Transverse colon (tissue), 3 donors: Measurements from ENCODE around the gene ME3.

Source experiments
- EP300 ChIP-seq: sonication (generic); formaldehyde crosslinking; IDR thresholded peaks from one replicate; pipeline ENCODE4 v1.6.1; 2017; ENCODE audit warnings: antibody characterized with exemption, low read depth
- POLR2A ChIP-seq: fragments of 450-650 bp; IDR thresholded peaks from one replicate; pipeline ENCODE4 v1.6.1; 2016; ENCODE audit warnings: antibody characterized with exemption, mild to moderate bottlenecking, moderate library complexity
- TF ChIP-seq, protein P1 (sequence below), 5 experiments: fragments of 200-600 bp in 3 of 5; fragments of 450-650 bp in 2 of 5; sonication (generic) in 3 of 5; IDR thresholded peaks; 1 replicate in 2 of 5; 2 replicates in 3 of 5; pipeline ENCODE4 v1.5.1; 2016 to 2017; ENCODE audit warnings: antibody characterized with exemption in 5 of 5, inconsistent platforms in 3 of 5, mild to moderate bottlenecking in 2 of 5, moderate library complexity in 1 of 5

DNA sequence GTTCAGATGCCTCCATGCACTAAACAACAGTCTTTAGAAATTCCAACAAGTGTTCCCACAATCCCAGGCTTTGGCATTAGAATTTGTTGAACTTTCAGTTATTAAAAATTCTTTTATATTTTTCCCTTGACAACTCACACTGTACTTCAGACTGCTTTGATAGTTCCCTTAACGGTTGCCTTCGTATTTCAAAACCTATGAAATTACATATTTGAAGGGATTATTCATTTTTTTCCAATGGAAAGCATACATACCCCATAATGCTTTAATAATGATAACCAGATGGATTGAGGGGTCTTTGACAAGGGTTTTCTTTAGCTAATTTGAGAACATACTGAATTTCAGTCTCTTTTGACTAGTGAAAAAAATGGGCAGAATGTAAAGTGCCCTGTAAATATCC is 76.5 kb downstream of the ME3 start:
- no peak for TF ChIP-seq POLR2A
- TF ChIP-seq, protein P1, sequence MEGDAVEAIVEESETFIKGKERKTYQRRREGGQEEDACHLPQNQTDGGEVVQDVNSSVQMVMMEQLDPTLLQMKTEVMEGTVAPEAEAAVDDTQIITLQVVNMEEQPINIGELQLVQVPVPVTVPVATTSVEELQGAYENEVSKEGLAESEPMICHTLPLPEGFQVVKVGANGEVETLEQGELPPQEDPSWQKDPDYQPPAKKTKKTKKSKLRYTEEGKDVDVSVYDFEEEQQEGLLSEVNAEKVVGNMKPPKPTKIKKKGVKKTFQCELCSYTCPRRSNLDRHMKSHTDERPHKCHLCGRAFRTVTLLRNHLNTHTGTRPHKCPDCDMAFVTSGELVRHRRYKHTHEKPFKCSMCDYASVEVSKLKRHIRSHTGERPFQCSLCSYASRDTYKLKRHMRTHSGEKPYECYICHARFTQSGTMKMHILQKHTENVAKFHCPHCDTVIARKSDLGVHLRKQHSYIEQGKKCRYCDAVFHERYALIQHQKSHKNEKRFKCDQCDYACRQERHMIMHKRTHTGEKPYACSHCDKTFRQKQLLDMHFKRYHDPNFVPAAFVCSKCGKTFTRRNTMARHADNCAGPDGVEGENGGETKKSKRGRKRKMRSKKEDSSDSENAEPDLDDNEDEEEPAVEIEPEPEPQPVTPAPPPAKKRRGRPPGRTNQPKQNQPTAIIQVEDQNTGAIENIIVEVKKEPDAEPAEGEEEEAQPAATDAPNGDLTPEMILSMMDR (IDR thresholded peaks at IDR 0.05) = no peak
- no peak for TF ChIP-seq EP300
